Adipose tissue (tissue), 3 donors: Measurements from ENCODE around the gene KIRREL3. TPM values are rescaled to one million over a fixed set of nuclear protein-coding genes. Genes with fewer than 3 reads are reported as not detected.

ENCODE experiments used
- H3K27ac ChIP-seq: one replicate; pipeline ENCODE4 v1.5.1; 2013; ENCODE audit warnings: low read depth, low read length
- WGBS, 3 donors: extraction: QIAGEN DNeasy Blood & Tissue Kit; methylation state at CpG; one replicate each; pipeline ENCODE4 v1.1.7; 2013; 5-methylcytosine and 5-hydroxymethylcytosine counted together
- polyA plus RNA-seq, 3 donors: library from polyadenylated mRNA; stranded (reverse); fragments of 200-250 nt; gene quantifications; one replicate each; pipeline ENCODE4 v1.2.3, GENCODE V29; 2013
- donor health status: healthy with polysubstance abuse.
- donor health status: Bipolar disorder and iron deficiency.
- donor health status: healthy.

Gene KIRREL3
- polyA plus RNA-seq, 3 donors: 0.04 to 0.34 (median 0.13) TPM

GRCh38 chr11:126791446-126791845, 209.1 kb downstream of the KIRREL3 start:
- H3K27ac ChIP-seq: no peak overlapping the region
- WGBS, 3 donors: 64 to 86% (median 81%) methylated on average over 3 of the region's 3 CpGs

- no peak overlapping the region for H3K27ac ChIP-seq
- WGBS, 3 donors: 46 to 58% (median 56%) methylated on average over 10 of the region's 10 CpGs
These were observed 210.0 kb downstream of the KIRREL3 start for GRCh38 chr11:126790550-126791081.

DNA sequence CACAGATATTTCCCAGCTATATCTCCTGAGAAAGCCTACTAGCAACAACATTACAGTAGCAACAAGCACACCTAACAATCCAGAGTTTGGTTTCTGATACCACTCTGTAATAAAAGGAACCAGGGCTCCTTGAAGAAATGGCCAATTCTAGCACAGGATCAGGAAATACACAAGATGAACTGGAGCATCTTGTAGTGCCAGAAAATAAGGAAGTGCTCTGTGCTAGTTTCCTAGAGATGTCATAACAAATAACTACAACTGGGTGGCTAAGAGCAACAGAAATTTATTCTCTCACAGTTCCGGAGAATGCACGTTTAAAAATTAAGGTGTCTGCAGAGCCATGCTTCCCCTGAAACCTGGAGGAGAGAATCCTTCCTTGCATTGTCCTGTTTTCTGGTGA, 217.8 kb downstream of the KIRREL3 start:
- H3K27ac ChIP-seq: no peak overlapping the region
- 40 to 76% (median 53%) methylated on average over 2 of the region's 2 CpGs for WGBS, 3 donors

- WGBS, 3 donors: 67 to 80% (median 75%) methylated on average over 5 of the region's 5 CpGs
- no peak overlapping the region for H3K27ac ChIP-seq
These were observed 218.6 kb downstream of the KIRREL3 start for GRCh38 chr11:126781942-126782341.

DNA sequence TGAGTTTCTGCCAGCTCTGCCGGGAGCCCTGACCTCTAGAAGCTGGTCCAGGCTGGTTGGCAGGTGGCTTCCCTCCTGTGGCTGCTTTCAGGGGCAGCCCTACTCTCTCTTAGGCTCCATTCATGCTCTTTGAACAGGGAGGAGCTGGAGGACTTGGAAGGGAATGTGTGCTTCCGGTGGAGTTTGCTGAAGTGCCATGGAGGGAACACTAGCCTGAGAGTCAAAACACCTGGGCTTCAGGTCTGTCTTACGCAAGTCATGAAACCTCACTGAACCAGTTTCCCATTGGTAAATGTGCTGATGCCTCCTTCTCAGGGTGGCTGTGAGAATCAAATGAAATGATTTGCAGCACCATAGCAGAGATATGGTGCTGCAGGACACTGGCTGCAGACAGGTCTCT, 224.5 kb downstream of the KIRREL3 start:
- H3K27ac ChIP-seq: no peak overlapping the region
- 46 to 94% (median 91%) methylated on average over 3 of the region's 3 CpGs for WGBS, 3 donors

DNA sequence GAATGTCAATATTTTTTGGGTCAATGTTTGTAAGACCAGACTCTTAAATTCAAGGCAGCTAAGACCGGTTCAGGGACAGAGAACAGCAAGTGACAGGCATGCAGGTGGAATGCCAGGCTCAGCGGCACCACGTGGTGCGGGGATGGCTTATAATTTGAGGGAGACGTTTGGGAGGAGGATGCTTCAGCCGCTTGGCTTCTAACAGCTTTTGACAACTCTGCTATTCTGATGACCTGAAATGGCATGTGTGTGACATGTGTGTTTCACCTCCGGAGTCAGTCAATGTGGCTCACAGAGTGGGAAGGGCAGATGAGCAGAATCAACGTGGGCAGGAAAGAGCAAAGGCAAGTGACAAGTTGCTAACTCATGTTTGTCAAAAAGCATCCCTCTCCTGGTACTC, 228.3 kb downstream of the KIRREL3 start:
- WGBS, 3 donors: 68 to 82% (median 80%) methylated on average over 8 of the region's 8 CpGs
- H3K27ac ChIP-seq: no peak overlapping the region

DNA sequence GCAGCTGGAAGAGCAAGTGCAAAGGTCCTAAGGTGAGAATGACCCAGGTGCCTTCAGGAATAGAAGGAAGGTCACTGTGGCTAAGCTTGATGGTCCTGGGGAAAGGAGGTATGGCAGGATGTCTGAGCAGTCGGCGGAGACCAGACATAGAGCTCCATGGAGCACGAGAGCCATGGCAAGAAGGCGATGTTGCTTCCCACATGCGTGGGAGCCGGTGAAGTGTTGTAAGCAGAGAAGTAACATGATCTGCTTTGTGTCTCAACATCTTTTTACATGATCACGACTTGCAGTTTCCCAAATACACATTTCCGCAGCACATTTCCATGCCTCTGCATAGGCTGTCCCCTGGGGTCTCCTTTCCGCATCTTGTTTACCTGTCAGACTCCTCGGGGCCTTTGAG, 231.9 kb downstream of the KIRREL3 start:
- WGBS, 3 donors: 80% methylated on average over 10 of the region's 10 CpGs
- H3K27ac ChIP-seq: no peak overlapping the region

DNA sequence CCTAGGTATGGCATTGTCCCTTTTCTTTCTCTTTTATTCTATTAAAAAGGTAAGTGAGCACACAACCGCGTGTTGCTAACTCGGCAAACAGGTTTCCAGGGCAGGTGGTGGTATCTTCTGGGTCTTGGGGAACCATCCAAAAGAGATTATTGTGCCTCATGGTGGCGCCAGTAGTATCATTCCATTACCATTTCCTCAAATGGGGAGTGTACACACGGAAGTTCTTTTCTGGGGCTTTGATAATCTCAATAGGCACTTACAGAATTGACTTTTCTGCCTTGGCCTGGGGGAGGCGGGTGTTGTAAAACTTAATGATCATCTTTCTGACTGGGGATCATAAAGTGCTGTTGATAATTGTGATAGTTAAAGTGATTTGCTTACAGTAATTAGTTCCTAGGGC, 234.1 kb downstream of the KIRREL3 start:
- WGBS, 3 donors: 66 to 80% (median 74%) methylated on average over 6 of the region's 6 CpGs
- no peak overlapping the region for H3K27ac ChIP-seq

DNA sequence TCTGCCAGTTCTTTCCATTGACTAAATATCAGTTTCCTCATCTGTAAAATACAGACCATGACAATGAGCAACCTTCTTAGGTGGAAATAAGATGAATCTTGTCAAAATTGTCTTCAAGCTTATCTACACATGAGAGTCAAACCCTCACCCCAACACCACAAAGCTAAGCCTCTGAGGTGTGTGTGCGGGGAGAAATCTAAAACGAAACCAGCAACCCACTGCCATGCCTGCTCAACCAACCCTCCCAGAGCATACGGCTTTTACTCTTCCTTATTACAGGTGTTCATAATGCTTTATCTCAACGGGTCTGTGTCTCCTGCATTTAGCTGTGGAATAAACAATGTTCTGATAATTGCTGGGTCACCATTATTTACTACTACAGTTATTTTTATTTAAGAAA, 235.4 kb downstream of the KIRREL3 start:
- H3K27ac ChIP-seq: no peak overlapping the region
- WGBS, 3 donors: 81 to 86% (median 85%) methylated on average over 4 of the region's 4 CpGs

DNA sequence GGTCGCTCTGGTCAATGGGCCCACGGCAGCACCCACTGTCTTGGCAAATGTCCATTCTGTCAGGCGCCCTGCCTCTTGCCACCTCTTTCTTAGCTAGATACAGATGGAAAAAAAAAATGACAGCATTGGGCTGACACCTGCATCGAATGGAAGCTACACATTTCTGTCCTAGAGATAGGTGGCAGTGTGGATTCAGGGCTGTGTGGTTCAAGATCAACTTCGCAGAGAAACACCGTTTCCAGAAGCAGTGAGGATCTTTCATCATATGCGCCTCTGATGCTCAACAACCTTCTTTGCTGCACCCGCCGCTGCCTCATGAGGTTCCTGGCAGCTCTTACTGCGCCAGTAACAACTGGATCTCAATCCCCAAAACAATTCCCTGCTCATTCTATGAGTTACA, 236.3 kb downstream of the KIRREL3 start:
- WGBS, 3 donors: 74 to 81% (median 81%) methylated on average over 10 of the region's 10 CpGs
- no peak overlapping the region for H3K27ac ChIP-seq

DNA sequence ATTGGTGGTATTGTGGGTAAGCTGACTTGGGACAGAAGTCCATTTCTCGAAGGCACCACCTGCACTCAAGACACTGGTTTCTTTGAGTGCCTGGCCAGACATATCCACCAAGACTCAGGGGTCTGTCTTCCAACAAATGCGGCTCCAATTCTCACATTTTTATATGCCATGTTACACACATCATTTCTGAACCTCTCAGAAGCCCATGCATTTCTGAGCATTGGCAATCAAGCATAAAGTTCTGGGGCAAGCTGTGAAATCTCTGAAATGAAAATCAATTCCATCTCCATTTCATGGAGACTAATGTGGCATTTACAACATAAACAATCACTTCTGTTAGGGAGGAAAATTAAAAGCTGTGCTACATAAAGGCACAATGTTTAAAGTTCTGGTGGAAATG, 243.7 kb downstream of the KIRREL3 start:
- H3K27ac ChIP-seq: no peak overlapping the region
- 89 to 92% (median 91%) methylated on average over 2 of the region's 2 CpGs for WGBS, 3 donors

DNA sequence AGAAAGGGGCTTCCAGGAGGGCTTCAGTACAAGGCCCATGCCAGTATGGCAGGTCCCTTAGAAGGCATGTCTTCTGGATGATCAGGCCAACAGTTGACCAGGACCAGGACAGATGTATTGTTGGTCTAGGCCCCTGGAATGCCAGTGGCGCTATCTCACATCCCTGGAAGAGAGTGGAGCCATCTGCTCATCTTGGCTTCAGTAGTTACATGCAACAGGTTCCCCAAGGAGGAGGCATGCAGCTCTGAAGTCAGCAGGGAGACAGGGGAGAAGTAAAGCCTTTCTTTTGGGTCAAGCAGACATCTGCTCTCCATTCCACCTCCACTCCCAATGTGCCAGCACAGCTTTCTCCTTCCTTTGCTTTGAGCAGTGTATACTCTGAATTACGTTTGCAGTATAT, 244.1 kb downstream of the KIRREL3 start:
- WGBS, 3 donors: 86 to 92% (median 89%) methylated on average over 2 of the region's 2 CpGs
- no peak overlapping the region for H3K27ac ChIP-seq

- no peak overlapping the region for H3K27ac ChIP-seq
- 78 to 87% (median 87%) methylated on average over 4 of the region's 4 CpGs for WGBS, 3 donors
These were observed 245.0 kb downstream of the KIRREL3 start for GRCh38 chr11:126755526-126755925.

DNA sequence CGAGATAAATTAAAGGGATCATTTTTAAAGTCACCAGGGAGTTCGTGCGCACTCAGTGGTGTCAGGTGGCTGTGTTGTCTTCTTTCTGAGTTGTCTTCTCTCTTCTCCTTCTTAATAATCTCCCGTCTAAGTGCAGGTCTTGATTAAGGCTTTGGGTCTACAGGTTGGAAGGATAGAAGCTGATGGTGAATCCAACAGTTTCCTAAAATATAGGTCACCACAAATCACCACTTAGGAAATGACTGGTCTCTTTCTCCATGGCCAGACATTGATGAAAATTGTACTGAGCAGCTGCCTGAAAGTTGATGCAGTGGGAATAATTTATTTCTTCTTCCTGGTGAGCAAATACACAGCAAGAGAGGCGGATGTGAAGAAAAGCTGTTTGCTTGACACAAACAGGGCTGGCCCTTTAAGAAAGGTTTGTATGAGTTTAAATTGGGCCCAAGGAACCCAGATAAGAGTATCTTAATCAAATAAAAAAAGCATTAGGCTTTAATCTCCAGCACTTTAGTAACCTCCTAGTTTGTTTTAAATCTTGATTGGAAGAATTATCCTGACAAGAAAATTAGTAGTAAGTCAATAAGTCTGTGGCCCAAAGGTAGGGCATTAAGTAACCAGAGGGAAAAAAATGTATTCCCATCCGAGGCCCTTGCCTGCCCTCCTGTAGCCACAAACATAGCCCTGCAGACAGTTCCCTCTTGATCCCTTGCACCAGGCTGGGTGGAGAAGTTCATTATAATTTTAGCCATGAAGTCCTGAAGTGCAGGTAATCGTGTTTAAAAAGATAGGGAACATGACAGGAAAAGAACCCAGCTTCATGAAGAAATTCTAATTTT, 245.8 kb downstream of the KIRREL3 start:
- 58 to 85% (median 82%) methylated on average over 7 of the region's 7 CpGs for WGBS, 3 donors

GRCh38 chr11:126753990-126754389, 246.6 kb downstream of the KIRREL3 start:
- WGBS, 3 donors: 54 to 71% (median 62%) methylated on average over 1 of the region's 1 CpG
- H3K27ac ChIP-seq: no peak overlapping the region

More for the DNA sequence above, 245.8 kb downstream of the KIRREL3 start:
- H3K27ac ChIP-seq: no peak overlapping the region

- WGBS, 3 donors: 75 to 86% (median 75%) methylated on average over 4 of the region's 4 CpGs
- H3K27ac ChIP-seq: no peak overlapping the region
These were observed 249.3 kb downstream of the KIRREL3 start for GRCh38 chr11:126751242-126751641.

- WGBS, 3 donors: 76 to 82% (median 81%) methylated on average over 6 of the region's 6 CpGs
- H3K27ac ChIP-seq: no peak overlapping the region
These were observed 251.8 kb downstream of the KIRREL3 start for GRCh38 chr11:126748793-126749192.

DNA sequence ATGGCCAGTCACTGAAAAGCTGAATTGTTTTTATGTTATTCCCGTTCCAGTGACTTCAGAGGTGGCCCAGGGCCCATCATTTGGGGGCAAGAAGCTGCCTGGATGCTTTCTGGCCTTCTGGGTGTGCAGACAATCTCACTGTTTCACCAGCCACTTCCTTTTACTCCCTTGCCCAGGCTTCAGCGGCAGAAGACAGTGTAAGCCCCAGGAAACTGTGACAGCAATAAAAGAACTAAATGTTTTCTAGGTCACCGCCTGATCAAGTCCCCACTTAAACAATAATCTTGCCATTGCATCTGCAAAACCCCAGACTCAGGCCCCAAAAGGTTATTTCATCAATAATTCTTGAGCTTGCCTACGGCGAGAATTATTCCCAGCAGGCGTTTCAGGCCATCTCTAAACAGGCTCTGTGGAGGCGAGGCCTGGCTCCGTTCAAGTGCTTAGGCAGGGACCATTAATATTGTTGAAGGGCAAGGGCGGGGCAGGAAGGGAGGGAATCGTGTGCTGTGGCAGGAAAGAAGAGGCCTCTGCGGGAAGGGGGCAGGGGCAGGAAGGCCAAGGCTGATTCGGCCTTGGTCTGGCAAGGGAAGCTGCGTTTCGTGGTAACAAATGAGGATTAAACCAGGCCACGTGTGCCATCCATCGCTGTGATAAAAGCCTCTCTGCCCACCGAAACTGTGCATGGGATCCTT, 252.3 kb downstream of the KIRREL3 start:
- WGBS, 3 donors: 37 to 66% (median 57%) methylated on average over 17 of the region's 17 CpGs
- no peak overlapping the region for H3K27ac ChIP-seq

DNA sequence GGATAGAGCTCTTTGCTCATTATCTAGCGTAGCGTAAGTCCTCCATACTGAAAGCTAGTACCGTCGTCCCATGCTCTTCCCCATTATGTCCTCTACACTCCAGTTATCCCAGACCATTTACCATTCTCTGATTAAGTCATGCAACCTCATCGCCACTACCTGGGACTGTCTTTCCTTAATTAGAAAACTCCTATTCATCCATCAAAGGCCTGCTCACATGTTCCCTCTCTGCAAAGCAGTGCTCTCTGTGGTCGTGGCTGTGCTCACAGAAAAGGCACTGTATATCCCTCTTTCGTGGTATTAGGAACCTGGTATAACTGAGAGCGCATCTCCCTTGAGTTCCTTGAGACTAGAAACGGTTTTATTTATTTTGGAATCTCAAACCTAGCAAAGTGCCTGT, 253.3 kb downstream of the KIRREL3 start:
- no peak overlapping the region for H3K27ac ChIP-seq
- WGBS, 3 donors: 84 to 91% (median 89%) methylated on average over 9 of the region's 9 CpGs
